ENCODE results near the gene MAP2. TPM values are rescaled to one million over a fixed set of nuclear protein-coding genes. Genes with fewer than 3 reads are reported as not detected.
"Not testable (repeated sequence)": the region's sequence is repeated elsewhere in the genome, so short reads cannot be mapped to it uniquely, and the experiment has no call there.

Gene MAP2
- total RNA-seq, 2 donors from 2014 or later = 0.18 to 0.33 TPM

GRCh38 chr2:209460151-209460761 is 36.4 kb downstream of the MAP2 start:
- Mint-ChIP-seq H3K27ac (no peak overlapping the region), H3K9me3 (peaks cover 3 to 7% of the 10 kb centered on the region in 2 donors), H3K36me3 (no peaks in the 10 kb centered on the region)
- ATAC-seq (no peak), DNase-seq (ENCODE audit: low spot score in 2 of 2) (no peak)

GRCh38 chr2:209463226-209463625 is 39.4 kb downstream of the MAP2 start:
- Mint-ChIP-seq H3K27ac (no peak overlapping the region), H3K9me3 (peaks cover 7 to 8% of the 10 kb centered on the region in 2 donors)

GRCh38 chr2:209463835-209464234 is 40.0 kb downstream of the MAP2 start:
- no peak overlapping the region for H3K27ac Mint-ChIP-seq
- H3K36me3 Mint-ChIP-seq = no peaks in the 10 kb centered on the region
- H3K9me3 Mint-ChIP-seq = peaks cover 7 to 8% of the 10 kb centered on the region in 2 donors
- no peak for ATAC-seq
- no peak for DNase-seq (ENCODE audit: low spot score in 2 of 2)

More at GRCh38 chr2:209463226-209463625, 39.4 kb downstream of the MAP2 start:
- DNase-seq (ENCODE audit: low spot score in 2 of 2) (no peak), ATAC-seq (no peak)
- H3K36me3 Mint-ChIP-seq = no peaks in the 10 kb centered on the region

GRCh38 chr2:209468846-209469245 is 45.0 kb downstream of the MAP2 start:
- Mint-ChIP-seq H3K36me3 (no peaks in the 10 kb centered on the region), H3K27ac (no peak overlapping the region), H3K9me3 (peaks cover 0 to 5% of the 10 kb centered on the region in 2 donors)
- no peak for ATAC-seq
- DNase-seq (ENCODE audit: low spot score in 2 of 2) = no peak

GRCh38 chr2:209469481-209469880 is 45.6 kb downstream of the MAP2 start:
- ATAC-seq (no peak), DNase-seq (ENCODE audit: low spot score in 2 of 2) (no peak)
- Mint-ChIP-seq H3K9me3 (peaks cover 0 to 5% of the 10 kb centered on the region in 2 donors), H3K36me3 (no peaks in the 10 kb centered on the region), H3K27ac (no peak overlapping the region)

GRCh38 chr2:209470466-209470865 is 46.6 kb downstream of the MAP2 start:
- Mint-ChIP-seq H3K27ac (no peak overlapping the region), H3K36me3 (no peaks in the 10 kb centered on the region), H3K9me3 (peaks cover 0 to 5% of the 10 kb centered on the region in 2 donors)
- ATAC-seq (no peak), DNase-seq (ENCODE audit: low spot score in 2 of 2) (no peak)

GRCh38 chr2:209471037-209471436 is 47.2 kb downstream of the MAP2 start:
- ATAC-seq (no peak), DNase-seq (ENCODE audit: low spot score in 2 of 2) (no peak)
- Mint-ChIP-seq H3K27ac (no peak overlapping the region), H3K36me3 (no peaks in the 10 kb centered on the region), H3K9me3 (peaks cover 0 to 5% of the 10 kb centered on the region in 2 donors)

GRCh38 chr2:209472112-209472832 is 48.4 kb downstream of the MAP2 start:
- H3K27ac Mint-ChIP-seq = no peak overlapping the region
- ATAC-seq (no peak), DNase-seq (ENCODE audit: low spot score in 2 of 2) (no peak)
- no peaks in the 10 kb centered on the region for H3K36me3 Mint-ChIP-seq
- H3K9me3 Mint-ChIP-seq = peaks cover 0 to 3% of the 10 kb centered on the region in 2 donors

- no peak overlapping the region for H3K27ac Mint-ChIP-seq
- H3K36me3 Mint-ChIP-seq = no peaks in the 10 kb centered on the region
- H3K9me3 Mint-ChIP-seq = no peaks in the 10 kb centered on the region
- DNase-seq (ENCODE audit: low spot score in 2 of 2) = no peak
- ATAC-seq = no peak
Observed at GRCh38 chr2:209472871-209473270, 49.0 kb downstream of the MAP2 start.

- no peak overlapping the region for H3K27ac Mint-ChIP-seq
- no peak for DNase-seq (ENCODE audit: low spot score in 2 of 2)
- H3K9me3 Mint-ChIP-seq = no peaks in the 10 kb centered on the region
- H3K36me3 Mint-ChIP-seq = no peaks in the 10 kb centered on the region
- ATAC-seq = no peak
Observed at GRCh38 chr2:209473930-209474419, 50.1 kb downstream of the MAP2 start.

- DNase-seq (ENCODE audit: low spot score in 2 of 2) (no peak), ATAC-seq (no peak)
- no peaks in the 10 kb centered on the region for H3K36me3 Mint-ChIP-seq
- no peaks in the 10 kb centered on the region for H3K9me3 Mint-ChIP-seq
- H3K27ac Mint-ChIP-seq = no peak overlapping the region
Observed at GRCh38 chr2:209474960-209475359, 51.1 kb downstream of the MAP2 start.

- Mint-ChIP-seq H3K36me3 (no peaks in the 10 kb centered on the region), H3K9me3 (no peaks in the 10 kb centered on the region), H3K27ac (no peak overlapping the region)
- no peak for ATAC-seq
- DNase-seq (ENCODE audit: low spot score in 2 of 2) = no peak
Observed at GRCh38 chr2:209476367-209477208, 52.7 kb downstream of the MAP2 start.

- Mint-ChIP-seq H3K36me3 (peaks cover 0 to 24% of the 10 kb centered on the region in 2 donors), H3K9me3 (peaks cover 16 to 28% of the 10 kb centered on the region in 2 donors)
- ATAC-seq; H3K27ac Mint-ChIP-seq; DNase-seq (ENCODE audit: low spot score in 2 of 2): not testable (repeated sequence)
Observed at GRCh38 chr2:209492296-209492695, 68.4 kb downstream of the MAP2 start.

- DNase-seq (ENCODE audit: low spot score in 2 of 2); ATAC-seq; H3K27ac Mint-ChIP-seq: not testable (repeated sequence)
- Mint-ChIP-seq H3K36me3 (peaks cover 0 to 18% of the 10 kb centered on the region in 2 donors), H3K9me3 (peaks cover 21 to 30% of the 10 kb centered on the region in 2 donors)
Observed at GRCh38 chr2:209495068-209495620, 71.3 kb downstream of the MAP2 start.

- ATAC-seq (no peak), DNase-seq (ENCODE audit: low spot score in 2 of 2) (no peak)
- Mint-ChIP-seq H3K36me3 (peaks cover 0 to 9% of the 10 kb centered on the region in 2 donors), H3K27ac (no peak overlapping the region), H3K9me3 (peaks cover 20 to 26% of the 10 kb centered on the region in 2 donors)
Observed at GRCh38 chr2:209495855-209496585, 72.2 kb downstream of the MAP2 start.

GRCh38 chr2:209496586-209496982 is 72.7 kb downstream of the MAP2 start:
- Mint-ChIP-seq H3K9me3 (peaks cover 16 to 21% of the 10 kb centered on the region in 2 donors), H3K36me3 (peaks cover 0 to 7% of the 10 kb centered on the region in 2 donors), H3K27ac (no peak overlapping the region)
- DNase-seq (ENCODE audit: low spot score in 2 of 2) = no peak
- ATAC-seq = no peak

All from activated naive CD4-positive, alpha-beta T cell treated with anti-CD3 and anti-CD28 coated beads, Interleukin-2, amount 50 U/mL, for 72 hours (primary cell).